ENCODE results near the gene ASTN2.

ASTN2 gene

DNA sequence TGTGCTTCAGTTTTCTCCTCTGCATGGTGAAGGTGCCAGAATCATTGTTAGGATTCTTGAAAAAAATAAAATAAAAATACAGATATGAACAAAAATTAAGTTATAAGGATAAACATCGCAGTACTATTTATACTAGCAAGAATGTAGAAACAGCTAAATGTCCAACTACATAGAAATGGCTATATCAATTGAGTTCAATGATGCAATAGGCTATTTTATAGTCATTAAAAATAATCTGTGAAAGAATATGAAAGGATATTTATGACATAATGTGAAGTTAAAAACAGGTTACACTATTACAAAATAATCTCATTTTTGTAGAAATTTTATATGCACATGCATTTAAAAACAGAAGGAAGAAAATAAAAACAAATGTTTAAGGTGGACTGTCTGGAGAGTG, 926.5 kb downstream of the ASTN2 start:
- TF ChIP-seq, protein P1, sequence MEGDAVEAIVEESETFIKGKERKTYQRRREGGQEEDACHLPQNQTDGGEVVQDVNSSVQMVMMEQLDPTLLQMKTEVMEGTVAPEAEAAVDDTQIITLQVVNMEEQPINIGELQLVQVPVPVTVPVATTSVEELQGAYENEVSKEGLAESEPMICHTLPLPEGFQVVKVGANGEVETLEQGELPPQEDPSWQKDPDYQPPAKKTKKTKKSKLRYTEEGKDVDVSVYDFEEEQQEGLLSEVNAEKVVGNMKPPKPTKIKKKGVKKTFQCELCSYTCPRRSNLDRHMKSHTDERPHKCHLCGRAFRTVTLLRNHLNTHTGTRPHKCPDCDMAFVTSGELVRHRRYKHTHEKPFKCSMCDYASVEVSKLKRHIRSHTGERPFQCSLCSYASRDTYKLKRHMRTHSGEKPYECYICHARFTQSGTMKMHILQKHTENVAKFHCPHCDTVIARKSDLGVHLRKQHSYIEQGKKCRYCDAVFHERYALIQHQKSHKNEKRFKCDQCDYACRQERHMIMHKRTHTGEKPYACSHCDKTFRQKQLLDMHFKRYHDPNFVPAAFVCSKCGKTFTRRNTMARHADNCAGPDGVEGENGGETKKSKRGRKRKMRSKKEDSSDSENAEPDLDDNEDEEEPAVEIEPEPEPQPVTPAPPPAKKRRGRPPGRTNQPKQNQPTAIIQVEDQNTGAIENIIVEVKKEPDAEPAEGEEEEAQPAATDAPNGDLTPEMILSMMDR (IDR thresholded peaks at IDR 0.05; ENCODE audit: borderline replicate concordance, extremely low read depth, low read length, poor library complexity, severe bottlenecking), result no peak
- no peak for TF ChIP-seq EZH2 (IDR thresholded peaks at IDR 0.05; ENCODE audit: borderline replicate concordance, low read depth, low read length, severe bottlenecking)
- Histone ChIP-seq H3K9ac (ENCODE audit: low read depth, low read length) (no peak overlapping the region), H3K36me3 (ENCODE audit: insufficient read depth, low read length) (no peaks in the 10 kb centered on the region), H3K27me3 (ENCODE audit: insufficient read depth, low read length, poor library complexity) (no peaks in the 10 kb centered on the region), H4K20me1 (ENCODE audit: insufficient read depth, low read length) (no peaks in the 10 kb centered on the region), H2AFZ (ENCODE audit: low read depth, low read length) (no peak overlapping the region), H3K9me3 (ENCODE audit: insufficient read depth, low read length, severe bottlenecking) (no peaks in the 10 kb centered on the region), H3K4me2 (ENCODE audit: insufficient read depth, low read length) (no peak overlapping the region), H3K79me2 (ENCODE audit: insufficient read depth, low read length) (no peaks in the 10 kb centered on the region), H3K27ac (ENCODE audit: low read length) (no peak overlapping the region), H3K4me1 (ENCODE audit: insufficient read depth, low read length) (no peaks in the 10 kb centered on the region), H3K4me3 (ENCODE audit: low read depth in 1 of 2, low read length in 2 of 2) (no peak overlapping the region)
- ATAC-seq (ENCODE audit: insufficient read depth, low read depth), result no peak
- no peak for DNase-seq

DNA sequence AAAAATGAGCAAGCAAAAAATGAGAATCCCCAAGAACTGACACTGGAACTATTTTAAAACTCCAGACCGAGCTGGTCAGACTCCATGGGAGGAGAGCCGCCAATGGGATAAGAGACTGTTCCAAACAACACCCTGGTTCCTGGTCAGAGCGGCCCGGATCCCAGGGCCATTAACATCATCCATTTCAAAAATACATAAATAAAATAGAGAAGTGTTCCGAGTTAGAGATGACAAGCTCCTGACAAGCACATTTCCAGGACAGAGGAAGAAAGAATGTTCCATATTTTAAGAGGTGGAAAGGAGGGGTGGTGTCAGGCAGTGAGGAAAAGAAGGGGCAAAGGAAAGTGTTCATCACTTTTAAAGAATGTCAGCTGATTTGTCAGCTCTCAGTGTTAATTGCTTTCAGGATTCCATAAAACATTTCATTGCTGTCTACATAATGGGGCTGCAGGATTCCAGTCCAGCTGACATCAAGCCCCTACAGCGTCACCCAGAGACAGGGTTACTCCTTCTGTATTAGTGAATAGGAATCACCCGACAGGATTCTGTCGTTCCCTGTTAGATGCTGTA, 930.3 kb downstream of the ASTN2 start:
- Histone ChIP-seq H3K4me1 (ENCODE audit: insufficient read depth, low read length) (no peaks in the 10 kb centered on the region), H2AFZ (ENCODE audit: low read depth, low read length) (no peak overlapping the region), H3K79me2 (ENCODE audit: insufficient read depth, low read length) (no peaks in the 10 kb centered on the region), H3K27ac (ENCODE audit: low read length) (no peak overlapping the region), H4K20me1 (ENCODE audit: insufficient read depth, low read length) (no peaks in the 10 kb centered on the region), H3K9me3 (ENCODE audit: insufficient read depth, low read length, severe bottlenecking) (no peaks in the 10 kb centered on the region), H3K4me2 (ENCODE audit: insufficient read depth, low read length) (no peak overlapping the region), H3K9ac (ENCODE audit: low read depth, low read length) (no peak overlapping the region), H3K36me3 (ENCODE audit: insufficient read depth, low read length) (no peaks in the 10 kb centered on the region), H3K4me3 (ENCODE audit: low read depth in 1 of 2, low read length in 2 of 2) (no peak overlapping the region), H3K27me3 (ENCODE audit: insufficient read depth, low read length, poor library complexity) (no peaks in the 10 kb centered on the region)
- ATAC-seq (ENCODE audit: insufficient read depth, low read depth) (no peak), DNase-seq (no peak)
- TF ChIP-seq, protein P1 (IDR thresholded peaks at IDR 0.05; ENCODE audit: borderline replicate concordance, extremely low read depth, low read length, poor library complexity, severe bottlenecking), result no peak
- TF ChIP-seq EZH2 (IDR thresholded peaks at IDR 0.05; ENCODE audit: borderline replicate concordance, low read depth, low read length, severe bottlenecking), result no peak

DNA sequence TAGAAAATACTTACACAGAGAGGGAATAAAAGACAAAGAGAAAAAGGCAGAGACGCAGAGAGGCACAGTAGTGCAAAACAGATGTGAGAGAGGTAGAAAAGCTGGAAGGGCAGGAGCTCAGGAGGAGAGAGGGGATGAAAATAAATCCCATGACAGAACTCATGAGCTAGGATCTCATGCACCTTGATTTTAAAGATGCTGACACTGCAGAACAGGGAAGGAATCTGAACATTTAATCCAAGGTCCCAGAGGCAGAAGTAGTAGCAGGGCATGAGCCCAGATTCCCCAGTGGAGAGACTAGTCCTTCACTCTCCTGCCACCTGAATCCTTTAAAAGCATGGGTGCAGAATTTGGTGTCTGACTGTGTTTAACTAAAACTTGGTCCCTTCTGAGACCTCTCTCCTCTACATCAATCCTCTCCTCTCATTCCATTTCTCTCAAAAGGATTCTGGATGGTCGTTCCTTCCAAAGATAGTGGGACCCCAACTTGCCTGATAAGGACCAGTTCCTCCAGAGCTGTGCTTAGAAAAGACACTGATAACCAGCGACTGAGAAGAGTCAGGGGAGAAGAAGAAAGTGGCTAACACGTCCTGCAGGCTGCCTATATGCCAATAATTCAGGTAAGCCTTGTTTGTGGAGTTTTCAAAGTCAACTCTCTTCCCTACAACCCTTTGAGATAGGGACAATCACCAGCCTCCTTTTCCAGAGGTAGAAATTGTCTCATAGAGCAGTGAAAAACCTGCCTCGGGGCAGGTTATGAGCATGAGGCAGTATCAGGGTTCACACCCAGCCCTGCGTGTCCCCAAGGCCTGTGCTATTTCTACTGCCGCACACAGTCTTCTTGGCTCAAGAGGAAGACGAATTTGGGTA, 931.0 kb downstream of the ASTN2 start:
- Histone ChIP-seq H3K27ac (ENCODE audit: low read length) (no peak overlapping the region), H3K9me3 (ENCODE audit: insufficient read depth, low read length, severe bottlenecking) (no peaks in the 10 kb centered on the region), H3K4me3 (ENCODE audit: low read depth in 1 of 2, low read length in 2 of 2) (no peak overlapping the region), H3K4me1 (ENCODE audit: insufficient read depth, low read length) (no peaks in the 10 kb centered on the region), H4K20me1 (ENCODE audit: insufficient read depth, low read length) (no peaks in the 10 kb centered on the region), H3K9ac (ENCODE audit: low read depth, low read length) (no peak overlapping the region), H2AFZ (ENCODE audit: low read depth, low read length) (no peak overlapping the region), H3K4me2 (ENCODE audit: insufficient read depth, low read length) (no peak overlapping the region), H3K27me3 (ENCODE audit: insufficient read depth, low read length, poor library complexity) (no peaks in the 10 kb centered on the region), H3K79me2 (ENCODE audit: insufficient read depth, low read length) (no peaks in the 10 kb centered on the region), H3K36me3 (ENCODE audit: insufficient read depth, low read length) (no peaks in the 10 kb centered on the region)
- TF ChIP-seq, protein P1 (IDR thresholded peaks at IDR 0.05; ENCODE audit: borderline replicate concordance, extremely low read depth, low read length, poor library complexity, severe bottlenecking), result no peak
- no peak for TF ChIP-seq EZH2 (IDR thresholded peaks at IDR 0.05; ENCODE audit: borderline replicate concordance, low read depth, low read length, severe bottlenecking)
- no peak for ATAC-seq (ENCODE audit: insufficient read depth, low read depth)
- no peak for DNase-seq

Data from DND-41 (cell line).